ENCODE results near the gene LRRC49.

Gene LRRC49

GRCh38 chr15:71091601-71092000 is 199.0 kb downstream of the LRRC49 start:
- DNase-seq (ENCODE audit: low read depth), result no peak

GRCh38 chr15:71092056-71092600 is 199.5 kb downstream of the LRRC49 start:
- no peak for DNase-seq (ENCODE audit: low read depth)

DNA sequence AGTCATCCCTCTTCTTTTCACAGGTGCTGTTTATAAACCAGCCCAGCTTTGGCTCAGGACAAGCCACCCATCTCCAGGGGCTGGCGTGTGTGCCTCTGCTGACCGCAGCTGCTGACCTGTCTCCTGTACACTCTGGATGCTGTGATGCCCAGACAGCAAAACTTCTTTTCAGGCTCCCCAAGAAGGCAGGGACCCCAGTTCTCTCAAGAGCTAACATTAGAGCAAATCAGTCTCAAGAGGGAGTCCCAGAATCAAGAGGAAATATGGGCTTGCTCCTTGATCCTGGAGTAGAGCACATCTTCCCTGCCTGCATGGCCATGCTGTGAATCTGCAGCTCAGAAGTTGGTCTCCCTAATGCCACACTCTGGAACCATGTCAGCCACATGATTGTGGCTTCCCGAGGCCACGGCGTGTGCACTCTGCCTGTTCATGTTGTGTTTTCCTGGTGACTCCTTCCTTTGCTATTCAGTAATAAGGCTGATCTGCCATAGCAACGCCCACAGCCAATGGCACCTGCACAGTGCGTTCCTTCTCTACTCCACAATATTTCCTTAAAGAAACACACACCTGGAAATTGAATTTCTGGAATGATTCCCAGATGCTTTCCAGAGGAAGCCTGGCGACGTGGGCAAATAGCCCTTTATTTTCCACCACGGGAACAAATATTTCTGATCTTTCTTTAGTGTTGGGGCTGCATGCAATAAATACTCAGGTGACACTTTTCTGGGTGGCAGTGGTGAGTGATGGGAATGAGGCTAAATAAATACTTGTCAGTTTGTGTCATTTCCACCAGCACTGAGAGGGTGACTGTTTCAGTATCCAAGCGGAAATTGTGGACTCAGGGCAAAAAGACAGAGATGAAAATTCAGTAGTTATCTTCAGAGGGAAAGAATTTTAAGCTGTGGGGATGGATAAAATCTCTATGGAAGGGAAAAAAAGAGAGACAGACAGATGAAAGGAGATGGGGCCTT is 200.7 kb downstream of the LRRC49 start:
- DNase-seq (ENCODE audit: low read depth), result no peak

GRCh38 chr15:71094137-71094536 is 201.5 kb downstream of the LRRC49 start:
- DNase-seq (ENCODE audit: low read depth), result no peak

- DNase-seq (ENCODE audit: low read depth), result no peak
Measured at GRCh38 chr15:71096676-71097075, 204.1 kb downstream of the LRRC49 start.

GRCh38 chr15:71097890-71098289 is 205.3 kb downstream of the LRRC49 start:
- no peak for DNase-seq (ENCODE audit: low read depth)

- DNase-seq (ENCODE audit: low read depth), result no peak
Measured at GRCh38 chr15:71098920-71099319, 206.3 kb downstream of the LRRC49 start.

All from HS-5 (cell line).